Trophoblast cell (in vitro differentiated cells and primary cell): ENCODE results near the gene POLRMT. TPM values are rescaled to one million over a fixed set of nuclear protein-coding genes. Genes with fewer than 3 reads are reported as not detected.

ENCODE experiments used
- DNase-seq, 2 donors: peaks; one replicate each; pipeline ENCODE4 v3.0.0-alpha.2; 2016
- H2AFZ ChIP-seq: 2 replicates; pipeline ENCODE4 v1.6.1; 2013; ENCODE audit warnings: low read length, moderate library complexity, mild to moderate bottlenecking; ENCODE audit not compliant: insufficient read depth, poor library complexity
- H2AK5ac ChIP-seq: 2 replicates; pipeline ENCODE4 v1.6.1; 2013; ENCODE audit warnings: mild to moderate bottlenecking, low read length
- H2BK120ac ChIP-seq: 2 replicates; pipeline ENCODE4 v1.6.1; 2013; ENCODE audit warnings: low read length, mild to moderate bottlenecking, moderate library complexity; ENCODE audit not compliant: insufficient read depth, poor library complexity
- H2BK12ac ChIP-seq: 2 replicates; pipeline ENCODE4 v1.6.1; 2013; ENCODE audit warnings: mild to moderate bottlenecking, low read length, moderate library complexity
- H2BK5ac ChIP-seq: 2 replicates; pipeline ENCODE4 v1.6.1; 2013; ENCODE audit warnings: low read length, low read depth, moderate library complexity, mild to moderate bottlenecking; ENCODE audit not compliant: poor library complexity
- H3K14ac ChIP-seq: 2 replicates; pipeline ENCODE4 v1.6.1; 2013; ENCODE audit warnings: mild to moderate bottlenecking, low read length
- H3K18ac ChIP-seq: 2 replicates; pipeline ENCODE4 v1.6.1; 2013; ENCODE audit warnings: mild to moderate bottlenecking, low read length
- H3K23ac ChIP-seq: 2 replicates; pipeline ENCODE4 v1.6.1; 2013; ENCODE audit warnings: low read length
- H3K27ac ChIP-seq: 2 replicates; pipeline ENCODE4 v1.5.1; 2013; ENCODE audit warnings: low read depth, mild to moderate bottlenecking, inconsistent platforms, low read length, moderate library complexity
- H3K27me3 ChIP-seq: 2 replicates; pipeline ENCODE4 v1.6.1; 2013; ENCODE audit warnings: inconsistent platforms, mild to moderate bottlenecking, low read length, moderate library complexity; ENCODE audit not compliant: insufficient read depth
- H3K36me3 ChIP-seq, 2 experiments: 1 replicate in 1 of 2; 2 replicates in 1 of 2; pipeline ENCODE4 v1.6.1; 2013; ENCODE audit warnings: low read length in 2 of 2, mild to moderate bottlenecking in 2 of 2, moderate library complexity in 1 of 2; ENCODE audit not compliant: insufficient read depth in 2 of 2, control insufficient read depth in 1 of 2
- H3K4ac ChIP-seq: 2 replicates; pipeline ENCODE4 v1.6.1; 2013; ENCODE audit warnings: low read depth, mild to moderate bottlenecking, low read length, moderate library complexity
- H3K4me1 ChIP-seq, 2 experiments: 1 replicate in 1 of 2; 2 replicates in 1 of 2; pipeline ENCODE4 v1.6.1; 2013; ENCODE audit warnings: low read length in 2 of 2, mild to moderate bottlenecking in 2 of 2, moderate library complexity in 1 of 2; ENCODE audit not compliant: insufficient read depth in 2 of 2, control insufficient read depth in 1 of 2
- H3K4me2 ChIP-seq: 2 replicates; pipeline ENCODE4 v1.6.1; 2013; ENCODE audit warnings: inconsistent platforms, mild to moderate bottlenecking, low read length, moderate library complexity
- H3K4me3 ChIP-seq: 2 replicates; pipeline ENCODE4 v1.5.1; 2013; ENCODE audit warnings: mild to moderate bottlenecking, low read depth, low read length, inconsistent platforms
- H3K79me1 ChIP-seq: one replicate; pipeline ENCODE4 v1.6.1; 2013; ENCODE audit warnings: low read length
- H3K79me2 ChIP-seq: 2 replicates; pipeline ENCODE4 v1.6.1; 2013; ENCODE audit warnings: low read length, mild to moderate bottlenecking; ENCODE audit not compliant: control insufficient read depth, insufficient read depth, poor library complexity
- H3K9ac ChIP-seq: 2 replicates; pipeline ENCODE4 v1.6.1; 2013; ENCODE audit warnings: mild to moderate bottlenecking, low read length
- H3K9me3 ChIP-seq: 2 replicates; pipeline ENCODE4 v1.6.1; 2013; ENCODE audit warnings: low read depth, mild to moderate bottlenecking, control low read depth, inconsistent platforms, low read length; ENCODE audit not compliant: insufficient read depth
- H4K12ac ChIP-seq: 2 replicates; pipeline ENCODE4 v1.6.1; 2013; ENCODE audit warnings: low read depth, mild to moderate bottlenecking, low read length, moderate library complexity
- H4K8ac ChIP-seq: 2 replicates; pipeline ENCODE4 v1.6.1; 2013; ENCODE audit warnings: low read depth, mild to moderate bottlenecking, low read length, moderate library complexity
- H4K91ac ChIP-seq: one replicate; pipeline ENCODE4 v1.6.1; 2013; ENCODE audit warnings: low read depth, mild to moderate bottlenecking, low read length, moderate library complexity
- WGBS: extraction: QIAGEN DNeasy Blood & Tissue Kit; methylation state at CpG from one replicate; pipeline ENCODE4 v1.1.7; 2013; ENCODE audit warnings: missing lambda C conversion rate; ENCODE audit not compliant: insufficient read length, insufficient coverage; ENCODE audit errors: extremely low coverage; 5-methylcytosine and 5-hydroxymethylcytosine counted together
- polyA plus RNA-seq: library from polyadenylated mRNA; stranded (reverse); fragments of 200-250 nt; gene quantifications from 2 replicates; pipeline ENCODE4 v1.2.3, GENCODE V29; 2013

The POLRMT gene
- 35.6 and 40.7 TPM in 2 replicates for polyA plus RNA-seq

- Histone ChIP-seq H2BK120ac (peak within 1 kb of the TSS; percentile 74), H3K27me3 (no peaks in the 10 kb centered on the region), H3K4me2 (peak within 1 kb of the TSS; percentile 97), H2AFZ (peak within 1 kb of the TSS; percentile 94), H3K27ac (peak within 1 kb of the TSS; percentile 62), H2BK5ac (peak within 1 kb of the TSS; percentile 57), H3K79me1 (peaks cover 10% of the 10 kb centered on the region), H3K9me3 (peaks cover 2% of the 10 kb centered on the region), H3K36me3 (peaks cover 9 to 15% of the 10 kb centered on the region in 2 experiments), H3K18ac (peak within 1 kb of the TSS; percentile 77), H2AK5ac (peak within 1 kb of the TSS; percentile 92), H4K91ac (peak within 1 kb of the TSS; percentile 76), H4K8ac (peak within 1 kb of the TSS; percentile 95), H3K23ac (no peak within 1 kb of the TSS), H3K4me3 (peak within 1 kb of the TSS; percentile 82), H4K12ac (peak within 1 kb of the TSS; percentile 97), H2BK12ac (peak within 1 kb of the TSS; percentile 46), H3K4me1 (peaks cover 14 to 20% of the 10 kb centered on the region in 2 experiments), H3K14ac (peak within 1 kb of the TSS; percentile 94), H3K9ac (peak within 1 kb of the TSS; percentile 79), H3K4ac (peak within 1 kb of the TSS; percentile 88), H3K79me2 (peaks cover 9% of the 10 kb centered on the region)
- no CpG with 5 or more reads among the region's 67 CpGs for WGBS
- peak; percentile 99 for DNase-seq
These were observed at the start of gene POLRMT for GRCh38 chr19:633068-633785. Gene POLRMT, minus strand, starts transcription at chr19:633537. Its CDS starts 25 bp downstream, at chr19:633512.

- no peak overlapping the region for H3K18ac ChIP-seq
- H2BK120ac ChIP-seq: no peak overlapping the region
- no peaks in the 10 kb centered on the region for H3K36me3 ChIP-seq
- peaks cover 5% of the 10 kb centered on the region for H3K9me3 ChIP-seq
- H3K79me2 ChIP-seq: peaks cover 7% of the 10 kb centered on the region
- H3K79me1 ChIP-seq: peaks cover 10% of the 10 kb centered on the region
- H3K23ac ChIP-seq: no peak overlapping the region
- H3K27me3 ChIP-seq: no peaks in the 10 kb centered on the region
- DNase-seq: peak; percentile 51 to 57
- H3K9ac ChIP-seq: no peak overlapping the region
- no peak overlapping the region for H2BK5ac ChIP-seq
- H4K12ac ChIP-seq: no peak overlapping the region
- no peak overlapping the region for H3K27ac ChIP-seq
- H3K14ac ChIP-seq: no peak overlapping the region
- H3K4me1 ChIP-seq: peaks cover 2 to 8% of the 10 kb centered on the region in 2 experiments
- no peak overlapping the region for H3K4me3 ChIP-seq
- no peak overlapping the region for H3K4ac ChIP-seq
- H2AK5ac ChIP-seq: no peak overlapping the region
- WGBS: no CpG with 5 or more reads among the region's 25 CpGs
- no peak overlapping the region for H3K4me2 ChIP-seq
- H4K8ac ChIP-seq: no peak overlapping the region
- no peak overlapping the region for H4K91ac ChIP-seq
- H2AFZ ChIP-seq: no peak overlapping the region
- no peak overlapping the region for H2BK12ac ChIP-seq
These were observed 49.5 kb upstream of the POLRMT start for GRCh38 chr19:682678-683320.

- no CpG with 5 or more reads among the region's 54 CpGs for WGBS
These were observed 48.0 kb upstream of the POLRMT start for GRCh38 chr19:681029-682019.

More at GRCh38 chr19:681029-682019, 48.0 kb upstream of the POLRMT start:
- no peak overlapping the region for H4K12ac ChIP-seq
- H2AFZ ChIP-seq: no peak overlapping the region
- H3K79me2 ChIP-seq: peaks cover 10% of the 10 kb centered on the region
- no peak overlapping the region for H2BK120ac ChIP-seq
- no peak overlapping the region for H4K8ac ChIP-seq
- H2BK5ac ChIP-seq: no peak overlapping the region
- no peak overlapping the region for H3K23ac ChIP-seq
- peak; percentile 28 to 41 for DNase-seq
- H3K9ac ChIP-seq: no peak overlapping the region
- H3K9me3 ChIP-seq: peaks cover 7% of the 10 kb centered on the region
- H3K4ac ChIP-seq: no peak overlapping the region
- no peak overlapping the region for H3K14ac ChIP-seq
- H3K36me3 ChIP-seq: no peaks in the 10 kb centered on the region
- peaks cover 13 to 19% of the 10 kb centered on the region in 2 experiments for H3K4me1 ChIP-seq
- no peak overlapping the region for H3K4me2 ChIP-seq
- no peaks in the 10 kb centered on the region for H3K27me3 ChIP-seq
- peak overlapping the region; percentile 14 for H2AK5ac ChIP-seq
- H4K91ac ChIP-seq: no peak overlapping the region
- H3K18ac ChIP-seq: no peak overlapping the region
- H3K4me3 ChIP-seq: no peak overlapping the region
- H3K27ac ChIP-seq: no peak overlapping the region
- H2BK12ac ChIP-seq: no peak overlapping the region
- peaks cover 17% of the 10 kb centered on the region for H3K79me1 ChIP-seq
